Suppressor macrophage (primary cell): ENCODE measurements around the gene TPRKB.
"Not testable (repeated sequence)": the region's sequence is repeated elsewhere in the genome, so short reads cannot be mapped to it uniquely, and the experiment has no call there.

ENCODE experiments used
- DNase-seq, 4 experiments: peaks; one replicate each; pipeline ENCODE4 v3.0.0-alpha.2; 2020 to 2022
- total RNA-seq, 17 experiments: gene quantifications; one replicate each; lab custom pipeline; 2026; ENCODE audit warnings: mixed read lengths in 6 of 17, inconsistent platforms in 3 of 17; lab: John Stamatoyannopoulos, UW

The TPRKB gene
- total RNA-seq, result 6.1 to 23.0 (median 11.2) reads per million in 17 experiments

- DNase-seq, result peak; percentile 96 to 99 (median 98)
Observed at GRCh38 chr2:73736855-73737779, at the start of gene TPRKB. Gene TPRKB, minus strand, starts transcription at chr2:73737345. Its CDS starts 2,776 bp downstream, at chr2:73734569.

GRCh38 chr2:73783883-73784282 lies 46.7 kb upstream of the TPRKB start, which contains the start of gene C2orf78:
Gene C2orf78, plus strand, starts transcription at chr2:73784183. Its CDS starts 127 bp downstream, at chr2:73784310.
- not testable (repeated sequence) for DNase-seq

- DNase-seq, result not testable (repeated sequence)
Observed at GRCh38 chr2:73783402-73783801, 46.3 kb upstream of the TPRKB start.

- no peak for DNase-seq
Observed at GRCh38 chr2:73780237-73780582, 43.1 kb upstream of the TPRKB start.

GRCh38 chr2:73779467-73780236 lies 42.5 kb upstream of the TPRKB start, which contains the start of gene DUSP11:
Gene DUSP11, minus strand, starts transcription at chr2:73780103. Its CDS starts 129 bp downstream, at chr2:73779974.
- peak; percentile 97 to 100 (median 98) for DNase-seq

GRCh38 chr2:73778867-73779466 lies 41.8 kb upstream of the TPRKB start:
- not testable (repeated sequence) for DNase-seq

GRCh38 chr2:73776869-73777519 lies 39.8 kb upstream of the TPRKB start:
- peak in 2 of 4 experiments; percentile 7 to 16 for DNase-seq

- DNase-seq, result no peak
Observed at GRCh38 chr2:73776381-73776780, 39.2 kb upstream of the TPRKB start.

GRCh38 chr2:73772819-73773218 lies 35.7 kb upstream of the TPRKB start:
- DNase-seq, result no peak

GRCh38 chr2:73770725-73771124 lies 33.6 kb upstream of the TPRKB start:
- no peak for DNase-seq

GRCh38 chr2:73766994-73767393 lies 29.8 kb upstream of the TPRKB start:
- no peak for DNase-seq

GRCh38 chr2:73766349-73766748 lies 29.2 kb upstream of the TPRKB start:
- no peak for DNase-seq

- no peak for DNase-seq
Observed at GRCh38 chr2:73764945-73765344, 27.8 kb upstream of the TPRKB start.

- no peak for DNase-seq
Observed at GRCh38 chr2:73762571-73762970, 25.4 kb upstream of the TPRKB start.

GRCh38 chr2:73759904-73760303 lies 22.8 kb upstream of the TPRKB start:
- no peak for DNase-seq

GRCh38 chr2:73759285-73759764 lies 22.2 kb upstream of the TPRKB start:
- no peak for DNase-seq

GRCh38 chr2:73754332-73754731 lies 17.2 kb upstream of the TPRKB start:
- not testable (repeated sequence) for DNase-seq

GRCh38 chr2:73749314-73749713 lies 12.2 kb upstream of the TPRKB start:
- DNase-seq, result peak; percentile 13 to 46 (median 30)

GRCh38 chr2:73746877-73747208 lies 9.7 kb upstream of the TPRKB start:
- no peak for DNase-seq

GRCh38 chr2:73746015-73746876 lies 9.1 kb upstream of the TPRKB start:
- DNase-seq, result no peak

GRCh38 chr2:73740767-73741166 lies 3.6 kb upstream of the TPRKB start:
- DNase-seq, result no peak
